Brain microvascular endothelial cell (primary cell): ENCODE results near the gene KCNS1.

Experiments
- DNase-seq: peaks from one replicate; pipeline ENCODE4 v3.0.0-alpha.2; 2020
- H3K27ac ChIP-seq: fragments of 250-450 bp; sonication (Bioruptor Pico); 2 replicates; pipeline ENCODE4 v1.5.1; 2020; ENCODE audit warnings: mild to moderate bottlenecking, moderate library complexity
- H3K27me3 ChIP-seq: fragments of 250-450 bp; sonication (Bioruptor Pico); replicated peaks from 2 replicates; pipeline ENCODE4 v1.5.1; 2020; ENCODE audit warnings: mild to moderate bottlenecking
- H3K36me3 ChIP-seq: fragments of 250-450 bp; sonication (Bioruptor Pico); replicated peaks from 2 replicates; pipeline ENCODE4 v1.5.1; 2020; ENCODE audit warnings: mild to moderate bottlenecking
- H3K4me3 ChIP-seq: 2 replicates; pipeline ENCODE4 v1.5.1; 2011; ENCODE audit warnings: low read depth, mild to moderate bottlenecking, control low read depth, low read length, moderate library complexity
- CTCF ChIP-seq: IDR thresholded peaks from 2 replicates; pipeline ENCODE4 v1.5.1; 2011; ENCODE audit warnings: low read depth, mild to moderate bottlenecking, moderate library complexity, low read length, control low read depth, inconsistent platforms; ENCODE audit errors: missing control alignments
- in situ Hi-C: cut with HindIII; loops from 2 replicates; pipeline ENCODE4 v1.10.0; 2017; ENCODE audit warnings: low sequenced_read_pairs, low pct_ligation_motif_present

KCNS1 gene

DNA sequence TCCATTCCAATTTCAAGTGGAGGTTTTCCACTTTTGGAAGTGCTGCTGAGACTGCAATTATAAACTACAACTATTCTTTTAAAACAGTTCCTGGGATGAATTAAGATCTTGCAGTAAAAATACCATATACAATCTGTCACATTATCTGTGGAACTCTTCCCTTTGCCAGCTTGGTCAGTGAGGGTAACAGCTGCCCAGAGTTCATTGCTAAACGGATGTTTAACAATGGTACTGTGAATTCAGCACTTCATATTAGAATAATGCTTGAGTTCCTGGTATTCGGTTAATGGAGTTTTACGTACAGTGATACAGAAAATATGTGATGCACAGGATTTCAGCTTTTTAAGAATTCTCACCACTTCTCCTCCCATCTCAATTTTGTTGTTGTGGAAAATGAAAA lies 51.5 kb downstream of the KCNS1 start:
- TF ChIP-seq CTCF = no peak
- Histone ChIP-seq H3K36me3 (no peaks in the 10 kb centered on the region), H3K27ac (no peak overlapping the region), H3K4me3 (no peak overlapping the region), H3K27me3 (no peaks in the 10 kb centered on the region)
- DNase-seq = no peak
- in situ Hi-C loops = no loop called here

DNA sequence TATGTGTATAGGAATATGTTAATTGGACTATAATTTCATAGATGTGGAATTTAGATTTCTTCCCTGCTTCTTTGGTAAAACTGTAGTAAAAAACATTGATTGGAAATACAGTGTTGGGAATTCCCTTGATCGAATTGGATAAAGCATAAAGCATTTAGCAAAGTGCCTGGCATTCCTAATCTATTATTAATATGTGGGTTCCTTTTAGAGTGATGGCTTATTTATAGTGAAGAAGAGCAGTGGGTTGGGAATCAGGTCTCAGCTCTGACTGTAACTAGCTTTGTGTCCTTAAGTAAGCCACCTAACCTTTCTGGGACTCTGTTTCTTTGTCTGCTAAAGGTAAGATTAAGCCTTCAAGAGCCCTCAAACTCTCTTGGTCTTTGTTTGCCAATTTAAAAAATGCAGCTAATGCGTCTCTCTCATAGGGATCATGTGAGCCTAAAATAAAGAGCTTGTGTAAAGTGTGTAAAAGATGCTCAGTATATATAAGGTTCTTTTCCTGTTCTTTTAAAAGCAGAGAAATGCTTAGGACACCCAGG lies 53.3 kb downstream of the KCNS1 start:
- Histone ChIP-seq H3K27ac (no peak overlapping the region), H3K27me3 (no peaks in the 10 kb centered on the region), H3K36me3 (no peaks in the 10 kb centered on the region), H3K4me3 (no peak overlapping the region)
- no peak for TF ChIP-seq CTCF
- in situ Hi-C loops = no loop called here
- no peak for DNase-seq

- TF ChIP-seq CTCF = no peak
- H3K27me3 ChIP-seq = no peaks in the 10 kb centered on the region
- in situ Hi-C loops = no loop called here
- H3K4me3 ChIP-seq = no peak overlapping the region
- no peaks in the 10 kb centered on the region for H3K36me3 ChIP-seq
- no peak overlapping the region for H3K27ac ChIP-seq
- no peak for DNase-seq
Observed at GRCh38 chr20:45044601-45045000, 56.3 kb downstream of the KCNS1 start.

DNA sequence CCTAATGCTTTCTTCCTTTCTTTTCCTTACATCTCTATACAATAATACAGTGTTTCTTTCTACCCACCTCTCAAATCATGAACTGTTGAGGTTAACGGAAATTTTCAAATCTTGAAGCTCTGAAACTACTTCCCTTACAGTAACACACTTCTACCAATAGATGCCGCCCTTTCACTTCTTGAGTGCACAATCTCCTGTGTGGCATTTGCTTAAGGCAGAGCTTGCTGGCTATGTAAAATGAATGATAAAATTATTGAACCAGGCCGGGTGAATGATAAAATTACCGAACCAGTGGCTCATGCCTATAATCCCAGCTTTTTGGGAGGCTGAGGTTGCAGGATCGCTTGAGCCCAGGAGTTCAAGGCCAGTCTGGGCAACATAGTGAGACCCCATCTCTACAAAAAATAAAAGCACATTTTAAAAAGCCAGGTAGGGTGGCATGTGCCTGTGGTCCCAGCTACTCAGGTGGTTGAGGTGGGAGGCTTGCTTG lies 56.8 kb downstream of the KCNS1 start:
- Histone ChIP-seq H3K27me3 (no peaks in the 10 kb centered on the region), H3K36me3 (no peaks in the 10 kb centered on the region), H3K4me3 (no peak overlapping the region), H3K27ac (no peak overlapping the region)
- peak; percentile 86 for TF ChIP-seq CTCF
- peak; percentile 60 for DNase-seq
- in situ Hi-C loops = no loop called here

DNA sequence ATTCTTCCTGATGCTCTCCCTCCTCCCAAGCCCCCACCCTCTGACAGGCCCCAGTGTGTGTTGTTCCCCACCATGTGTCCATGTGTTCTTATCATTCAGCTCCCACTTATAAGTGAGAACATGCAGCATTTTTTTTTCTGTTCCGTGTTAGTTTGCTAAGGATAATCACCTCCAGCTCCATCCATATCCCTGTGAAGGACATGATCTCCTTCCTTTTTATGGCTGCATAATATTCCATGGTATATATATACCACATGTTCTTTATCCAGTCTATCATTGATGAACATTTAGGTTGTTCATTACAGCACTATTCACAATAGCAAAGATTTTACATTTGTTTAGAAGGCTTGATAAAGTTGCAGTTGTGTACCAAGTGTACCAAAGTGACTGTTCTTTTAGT lies 57.9 kb downstream of the KCNS1 start:
- H3K27me3 ChIP-seq = no peaks in the 10 kb centered on the region
- H3K27ac ChIP-seq = no peak overlapping the region
- in situ Hi-C loops = no loop called here

More for the DNA sequence above, 57.9 kb downstream of the KCNS1 start:
- no peak for TF ChIP-seq CTCF
- H3K36me3 ChIP-seq = no peaks in the 10 kb centered on the region
- DNase-seq = no peak
- H3K4me3 ChIP-seq = no peak overlapping the region
